Parathyroid adenoma (tissue), 2 donors: Measurements from ENCODE around the gene RGS2.

Source experiments
- H2AFZ ChIP-seq: fragments of 300-600 bp; sonication (generic); one replicate; pipeline ENCODE4 v1.7.0; 2017; ENCODE audit warnings: antibody characterized with exemption, mild to moderate bottlenecking
- H3K27ac ChIP-seq: fragments of 300-600 bp; sonication (generic); one replicate; pipeline ENCODE4 v1.7.0; 2017
- H3K27me3 ChIP-seq: fragments of 300-600 bp; sonication (generic); one replicate; pipeline ENCODE4 v1.7.0; 2017; ENCODE audit warnings: low read length; ENCODE audit not compliant: control insufficient read depth, insufficient read depth
- H3K36me3 ChIP-seq: fragments of 300-600 bp; sonication (generic); one replicate; pipeline ENCODE4 v1.7.0; 2017; ENCODE audit warnings: low read length; ENCODE audit not compliant: control insufficient read depth, insufficient read depth
- H3K4me1 ChIP-seq: fragments of 300-600 bp; sonication (generic); one replicate; pipeline ENCODE4 v1.7.0; 2017; ENCODE audit warnings: control low read depth
- H3K4me2 ChIP-seq: fragments of 300-600 bp; sonication (generic); one replicate; pipeline ENCODE4 v1.7.0; 2017; ENCODE audit warnings: low read length
- H3K4me3 ChIP-seq: fragments of 300-600 bp; sonication (generic); one replicate; pipeline ENCODE4 v1.7.0; 2017; ENCODE audit warnings: low read depth, low read length
- H3K79me2 ChIP-seq: fragments of 300-600 bp; sonication (generic); one replicate; pipeline ENCODE4 v1.7.0; 2017; ENCODE audit warnings: control low read depth
- H3K9ac ChIP-seq: fragments of 300-600 bp; sonication (generic); one replicate; pipeline ENCODE4 v1.7.0; 2017; ENCODE audit warnings: mild to moderate bottlenecking
- H3K9me3 ChIP-seq: fragments of 300-600 bp; sonication (generic); one replicate; pipeline ENCODE4 v1.7.0; 2017; ENCODE audit warnings: low read length; ENCODE audit not compliant: control insufficient read depth
- CTCF ChIP-seq: fragments of 300-600 bp; sonication (generic); IDR thresholded peaks from one replicate; pipeline ENCODE4 v1.7.0; 2017; ENCODE audit warnings: antibody characterized with exemption, mild to moderate bottlenecking
- donor health status: primary hyperparathyroidism.

RGS2 gene

GRCh38 chr1:192808518-192809306, at the start of gene RGS2:
Gene RGS2 (plus strand): TSS chr1:192809039. CDS start chr1:192809072, 33 bp downstream.
- no peaks in the 10 kb centered on the region for H3K79me2 ChIP-seq
- H3K4me1 ChIP-seq = peaks cover 6% of the 10 kb centered on the region
- no peaks in the 10 kb centered on the region for H3K27me3 ChIP-seq

GRCh38 chr1:192759104-192759503, 49.7 kb upstream of the RGS2 start:
- no peak overlapping the region for H2AFZ ChIP-seq
- TF ChIP-seq CTCF = no peak
- no peaks in the 10 kb centered on the region for H3K9me3 ChIP-seq
- H3K4me1 ChIP-seq = peaks cover 5% of the 10 kb centered on the region
- H3K9ac ChIP-seq = no peak overlapping the region
- no peaks in the 10 kb centered on the region for H3K36me3 ChIP-seq
- no peak overlapping the region for H3K4me3 ChIP-seq
- H3K79me2 ChIP-seq = no peaks in the 10 kb centered on the region
- H3K27me3 ChIP-seq = no peaks in the 10 kb centered on the region
- no peak overlapping the region for H3K4me2 ChIP-seq
- H3K27ac ChIP-seq = no peak overlapping the region

More at GRCh38 chr1:192808518-192809306, at the start of gene RGS2:
- Histone ChIP-seq H3K9ac (peak within 1 kb of the TSS; percentile 4), H3K27ac (peak within 1 kb of the TSS; percentile 63), H3K36me3 (no peaks in the 10 kb centered on the region), H3K4me3 (peak within 1 kb of the TSS; percentile 57), H2AFZ (peak within 1 kb of the TSS; percentile 90), H3K4me2 (peak within 1 kb of the TSS; percentile 72), H3K9me3 (no peaks in the 10 kb centered on the region)
- TF ChIP-seq CTCF = no peak

- Histone ChIP-seq H3K4me1 (peaks cover 7% of the 10 kb centered on the region), H3K9me3 (no peaks in the 10 kb centered on the region), H3K9ac (no peak overlapping the region), H3K4me2 (no peak overlapping the region), H3K4me3 (no peak overlapping the region), H3K79me2 (no peaks in the 10 kb centered on the region), H3K36me3 (no peaks in the 10 kb centered on the region), H2AFZ (no peak overlapping the region), H3K27me3 (no peaks in the 10 kb centered on the region), H3K27ac (no peak overlapping the region)
- no peak for TF ChIP-seq CTCF
These were observed 46.6 kb upstream of the RGS2 start for GRCh38 chr1:192762265-192762664.

- no peaks in the 10 kb centered on the region for H3K9me3 ChIP-seq
- no peaks in the 10 kb centered on the region for H3K79me2 ChIP-seq
- H3K4me1 ChIP-seq = peaks cover 7% of the 10 kb centered on the region
- no peak overlapping the region for H2AFZ ChIP-seq
- no peak for TF ChIP-seq CTCF
- no peaks in the 10 kb centered on the region for H3K27me3 ChIP-seq
- no peaks in the 10 kb centered on the region for H3K36me3 ChIP-seq
- H3K4me3 ChIP-seq = no peak overlapping the region
- H3K27ac ChIP-seq = peak overlapping the region; percentile 76
- no peak overlapping the region for H3K4me2 ChIP-seq
- no peak overlapping the region for H3K9ac ChIP-seq
These were observed 45.6 kb upstream of the RGS2 start for GRCh38 chr1:192763243-192763642.

- H3K4me3 ChIP-seq = no peak overlapping the region
- no peak overlapping the region for H3K4me2 ChIP-seq
- no peaks in the 10 kb centered on the region for H3K27me3 ChIP-seq
- H3K79me2 ChIP-seq = no peaks in the 10 kb centered on the region
- no peaks in the 10 kb centered on the region for H3K9me3 ChIP-seq
- H3K9ac ChIP-seq = no peak overlapping the region
- TF ChIP-seq CTCF = no peak
- H3K36me3 ChIP-seq = no peaks in the 10 kb centered on the region
- H3K27ac ChIP-seq = peak overlapping the region; percentile 76
- no peak overlapping the region for H2AFZ ChIP-seq
- H3K4me1 ChIP-seq = peaks cover 7% of the 10 kb centered on the region
These were observed 45.1 kb upstream of the RGS2 start for GRCh38 chr1:192763756-192764155.
